HEK293 (cell line): Measurements from ENCODE around the gene PTHLH.

Experiments used
- CTCF ChIA-PET: fragments of 350-600 bp; formaldehyde crosslinking; extraction: SDS; loops from one replicate; lab custom pipeline; 2021; ENCODE audit warnings: antibody characterized with exemption; lab: Yijun Ruan, JAX
- POLR2A ChIA-PET: fragments of 300-600 bp; formaldehyde crosslinking; extraction: SDS; loops from one replicate; lab custom pipeline; 2020; ENCODE audit warnings: antibody characterized with exemption, inconsistent platforms; lab: Yijun Ruan, JAX
- H3K27ac ChIP-seq: fragments of 200-500 bp; sonication (Bioruptor generic); 2 replicates; pipeline ENCODE4 v1.5.1; 2014; ENCODE audit warnings: low read depth, low read length, control low read depth, inconsistent platforms; ENCODE audit errors: extremely low read depth
- H3K36me3 ChIP-seq, 2 experiments: fragments of 200-500 bp in 1 of 2; sonication (Bioruptor generic) in 1 of 2; 1 replicate in 1 of 2; 2 replicates in 1 of 2; pipeline ENCODE4 v1.5.1; 2014 to 2017; ENCODE audit warnings: inconsistent platforms in 2 of 2, low read length in 2 of 2; ENCODE audit not compliant: control insufficient read depth in 2 of 2, insufficient read depth in 1 of 2
- H3K4me1 ChIP-seq: fragments of 200-500 bp; sonication (Bioruptor generic); 2 replicates; pipeline ENCODE4 v1.5.1; 2014; ENCODE audit warnings: mild to moderate bottlenecking, low read length, inconsistent platforms; ENCODE audit not compliant: control insufficient read depth, insufficient read depth
- H3K4me3 ChIP-seq: 2 replicates; pipeline ENCODE4 v1.5.1; 2011; ENCODE audit warnings: low read depth, mild to moderate bottlenecking, control low read depth, low read length, moderate library complexity
- H3K9me3 ChIP-seq: fragments of 200-500 bp; sonication (Bioruptor generic); 2 replicates; pipeline ENCODE4 v1.5.1; 2014; ENCODE audit warnings: low read depth, low read length, inconsistent platforms; ENCODE audit not compliant: control insufficient read depth, insufficient read depth
- CTCF ChIP-seq: fragments of 450-650 bp; formaldehyde crosslinking; IDR thresholded peaks from 2 replicates; pipeline ENCODE4 v1.5.1; 2016; ENCODE audit warnings: missing biosample characterization, missing genetic modification characterization
- KLF17 ChIP-seq: fragments of 450-650 bp; formaldehyde crosslinking; IDR thresholded peaks from 2 replicates; pipeline ENCODE4 v1.5.1; 2016; ENCODE audit warnings: missing biosample characterization, missing genetic modification characterization
- KLF7 ChIP-seq: fragments of 450-650 bp; formaldehyde crosslinking; IDR thresholded peaks from 2 replicates; pipeline ENCODE4 v1.5.1; 2016; ENCODE audit warnings: missing biosample characterization, missing genetic modification characterization, borderline replicate concordance
- PATZ1 ChIP-seq: fragments of 450-650 bp; formaldehyde crosslinking; IDR thresholded peaks from 2 replicates; pipeline ENCODE4 v1.5.1; 2016; ENCODE audit warnings: missing biosample characterization, missing genetic modification characterization
- PRDM1 ChIP-seq: fragments of 450-650 bp; formaldehyde crosslinking; IDR thresholded peaks from 2 replicates; pipeline ENCODE4; 2016; ENCODE audit warnings: missing biosample characterization, missing genetic modification characterization
- WT1 ChIP-seq: fragments of 450-650 bp; formaldehyde crosslinking; IDR thresholded peaks from 2 replicates; pipeline ENCODE4 v1.5.1; 2016; ENCODE audit warnings: missing biosample characterization, missing genetic modification characterization
- ZBTB49 ChIP-seq: fragments of 450-650 bp; formaldehyde crosslinking; IDR thresholded peaks from 2 replicates; pipeline ENCODE4 v1.5.1; 2016; ENCODE audit warnings: missing biosample characterization, missing genetic modification characterization, low read depth
- ZFHX2 ChIP-seq: fragments of 450-650 bp; formaldehyde crosslinking; conservative IDR thresholded peaks from 2 replicates; pipeline ENCODE4 v1.5.1; 2016; ENCODE audit warnings: missing biosample characterization, missing genetic modification characterization
- ZFP37 ChIP-seq: fragments of 450-650 bp; formaldehyde crosslinking; IDR thresholded peaks from 2 replicates; pipeline ENCODE4 v1.5.1; 2016; ENCODE audit warnings: missing biosample characterization, missing genetic modification characterization
- ZNF214 ChIP-seq: fragments of 450-650 bp; formaldehyde crosslinking; IDR thresholded peaks from 2 replicates; pipeline ENCODE4 v1.5.1; 2017; ENCODE audit warnings: missing biosample characterization, mild to moderate bottlenecking, missing genetic modification characterization, borderline replicate concordance
- ZNF221 ChIP-seq: fragments of 450-650 bp; formaldehyde crosslinking; IDR thresholded peaks from 2 replicates; pipeline ENCODE4 v1.5.1; 2017; ENCODE audit warnings: missing biosample characterization, missing genetic modification characterization, borderline replicate concordance
- ZNF311 ChIP-seq: fragments of 450-650 bp; formaldehyde crosslinking; IDR thresholded peaks from 2 replicates; pipeline ENCODE4 v1.5.1; 2017; ENCODE audit warnings: missing biosample characterization, missing genetic modification characterization, borderline replicate concordance
- ZNF530 ChIP-seq: fragments of 450-650 bp; formaldehyde crosslinking; IDR thresholded peaks from 2 replicates; pipeline ENCODE4 v1.5.1; 2016; ENCODE audit warnings: low read depth, missing biosample characterization, missing genetic modification characterization
- ZNF555 ChIP-seq: fragments of 450-650 bp; formaldehyde crosslinking; conservative IDR thresholded peaks from 2 replicates; pipeline ENCODE4 v1.5.1; 2017; ENCODE audit warnings: missing biosample characterization, mild to moderate bottlenecking, missing genetic modification characterization, inconsistent platforms
- ZNF560 ChIP-seq: fragments of 450-650 bp; formaldehyde crosslinking; IDR thresholded peaks from 2 replicates; pipeline ENCODE4 v1.5.1; 2017; ENCODE audit warnings: missing biosample characterization, missing genetic modification characterization, borderline replicate concordance
- ZNF585B ChIP-seq: fragments of 450-650 bp; formaldehyde crosslinking; IDR thresholded peaks from 2 replicates; pipeline ENCODE4 v1.5.1; 2016; ENCODE audit warnings: missing biosample characterization, missing genetic modification characterization
- ZNF629 ChIP-seq: fragments of 450-650 bp; formaldehyde crosslinking; IDR thresholded peaks from 2 replicates; pipeline ENCODE4 v1.5.1; 2017; ENCODE audit warnings: missing biosample characterization, missing genetic modification characterization
- ZNF645 ChIP-seq: fragments of 450-650 bp; formaldehyde crosslinking; IDR thresholded peaks from 2 replicates; pipeline ENCODE4; 2016; ENCODE audit warnings: missing biosample characterization, missing genetic modification characterization
- ZNF654 ChIP-seq: fragments of 450-650 bp; formaldehyde crosslinking; IDR thresholded peaks from 2 replicates; pipeline ENCODE4 v1.5.1; 2016; ENCODE audit warnings: low read depth, missing biosample characterization, missing genetic modification characterization
- ZNF660 ChIP-seq: fragments of 450-650 bp; IDR thresholded peaks from 2 replicates; pipeline ENCODE4 v1.5.1; 2018; ENCODE audit warnings: missing biosample characterization, mild to moderate bottlenecking, missing genetic modification characterization
- ZNF747 ChIP-seq: fragments of 450-650 bp; formaldehyde crosslinking; IDR thresholded peaks from 2 replicates; pipeline ENCODE4 v1.5.1; 2016; ENCODE audit warnings: missing biosample characterization, missing genetic modification characterization
- ZNF76 ChIP-seq: fragments of 450-650 bp; formaldehyde crosslinking; IDR thresholded peaks from 2 replicates; pipeline ENCODE4; 2016; ENCODE audit warnings: low read depth, missing biosample characterization, missing genetic modification characterization, borderline replicate concordance
- ZNF791 ChIP-seq: fragments of 450-650 bp; formaldehyde crosslinking; IDR thresholded peaks from 2 replicates; pipeline ENCODE4 v1.5.1; 2016; ENCODE audit warnings: missing biosample characterization, missing genetic modification characterization
- ZSCAN23 ChIP-seq: fragments of 450-650 bp; formaldehyde crosslinking; IDR thresholded peaks from 2 replicates; pipeline ENCODE4 v1.5.1; 2016; ENCODE audit warnings: missing biosample characterization, missing genetic modification characterization

The PTHLH gene

GRCh38 chr12:27940756-27941402 is 31.7 kb downstream of the PTHLH start:
- no peaks in the 10 kb centered on the region for H3K4me1 ChIP-seq
- peak; percentile 34; the same call in 1 of the 2 replicates for TF ChIP-seq ZNF660 (tag by site-specific recombination)
- no peak for TF ChIP-seq ZNF530 (tag by site-specific recombination)
- no peak for TF ChIP-seq ZFP37 (tag by site-specific recombination)
- TF ChIP-seq ZNF214 (tag by site-specific recombination), result no peak
- no peak for TF ChIP-seq ZSCAN23 (tag by site-specific recombination)
- TF ChIP-seq ZNF791 (tag by site-specific recombination), result no peak
- TF ChIP-seq ZNF747 (tag by site-specific recombination), result no peak
- no peak for TF ChIP-seq KLF7 (tag by site-specific recombination)
- TF ChIP-seq ZNF654 (tag by site-specific recombination), result peak; percentile 52
- no peak for TF ChIP-seq ZNF629 (tag by site-specific recombination)
- TF ChIP-seq ZNF221, result no peak
- no peak for TF ChIP-seq ZNF76 (tag by site-specific recombination)
- peak; percentile 79 for TF ChIP-seq PRDM1
- no peak for TF ChIP-seq ZNF311 (tag by site-specific recombination)
- TF ChIP-seq PATZ1, result no peak
- peak; percentile 30; the same call in 1 of the 2 replicates for TF ChIP-seq CTCF (tag by site-specific recombination)
- no peak for TF ChIP-seq ZNF560 (tag by site-specific recombination)
- no peak for TF ChIP-seq ZBTB49 (tag by site-specific recombination)
- no peak for TF ChIP-seq ZNF645
- no peak for TF ChIP-seq WT1 (tag by site-specific recombination)
- TF ChIP-seq ZFHX2 (tag by site-specific recombination), result no peak
- no peak for TF ChIP-seq ZNF555 (tag by site-specific recombination)
- TF ChIP-seq KLF17 (tag by site-specific recombination), result no peak
- no peak for TF ChIP-seq ZNF585B (tag by site-specific recombination)
- CTCF ChIA-PET, result interaction anchor here (0.6 to 1.8 kb wide), 21 partner anchors 11 to 932 kb away, joined by 3 to 34 read pairs (median 4); no protein-coding TSS in a partner anchor
- POLR2A ChIA-PET, result interaction anchor here (0.6 kb wide), 1 partner anchor 417 kb away, joined by 3 read pairs; the partner anchor contains the start of gene PPFIBP1
- no peak overlapping the region for H3K27ac ChIP-seq
- no peak overlapping the region for H3K4me3 ChIP-seq
- no peaks in the 10 kb centered on the region for H3K9me3 ChIP-seq
- H3K36me3 ChIP-seq, result no peaks in the 10 kb centered on the region
